VCaP (cell line): Measurements from ENCODE around the gene DHDDS.

Experiments
- H3K27ac ChIP-seq: fragments of 450-650 bp; 2 replicates; pipeline ENCODE4 v1.5.1; 2017
- CTCF ChIP-seq: fragments of 450-650 bp; conservative IDR thresholded peaks from 2 replicates; pipeline ENCODE4 v1.5.1; 2017; ENCODE audit warnings: mild to moderate bottlenecking, moderate library complexity

DHDDS gene

GRCh38 chr1:26395754-26396153 lies 36.4 kb upstream of the DHDDS start:
- no peak overlapping the region for H3K27ac ChIP-seq
- TF ChIP-seq CTCF, result no peak

- no peak for TF ChIP-seq CTCF
- no peak overlapping the region for H3K27ac ChIP-seq
These were observed 33.1 kb upstream of the DHDDS start for GRCh38 chr1:26399034-26399433.

GRCh38 chr1:26401891-26402290 lies 30.2 kb upstream of the DHDDS start:
- TF ChIP-seq CTCF, result no peak
- H3K27ac ChIP-seq, result no peak overlapping the region

GRCh38 chr1:26403656-26404055 lies 28.5 kb upstream of the DHDDS start:
- H3K27ac ChIP-seq, result no peak overlapping the region

GRCh38 chr1:26404641-26405040 lies 27.5 kb upstream of the DHDDS start:
- no peak overlapping the region for H3K27ac ChIP-seq
- TF ChIP-seq CTCF, result no peak

More at GRCh38 chr1:26403656-26404055, 28.5 kb upstream of the DHDDS start:
- no peak for TF ChIP-seq CTCF

GRCh38 chr1:26405281-26405915 lies 26.7 kb upstream of the DHDDS start:
- no peak overlapping the region for H3K27ac ChIP-seq

GRCh38 chr1:26408604-26409003 lies 23.5 kb upstream of the DHDDS start:
- no peak for TF ChIP-seq CTCF
- peak overlapping the region; percentile 46; the same call in 1 of the 2 replicates for H3K27ac ChIP-seq

More at GRCh38 chr1:26405281-26405915, 26.7 kb upstream of the DHDDS start:
- no peak for TF ChIP-seq CTCF
